ENCODE data around the gene SPINK13.
"Not testable (repeated sequence)": the region's sequence is repeated elsewhere in the genome, so short reads cannot be mapped to it uniquely, and the experiment has no call there.

Gene SPINK13

DNA sequence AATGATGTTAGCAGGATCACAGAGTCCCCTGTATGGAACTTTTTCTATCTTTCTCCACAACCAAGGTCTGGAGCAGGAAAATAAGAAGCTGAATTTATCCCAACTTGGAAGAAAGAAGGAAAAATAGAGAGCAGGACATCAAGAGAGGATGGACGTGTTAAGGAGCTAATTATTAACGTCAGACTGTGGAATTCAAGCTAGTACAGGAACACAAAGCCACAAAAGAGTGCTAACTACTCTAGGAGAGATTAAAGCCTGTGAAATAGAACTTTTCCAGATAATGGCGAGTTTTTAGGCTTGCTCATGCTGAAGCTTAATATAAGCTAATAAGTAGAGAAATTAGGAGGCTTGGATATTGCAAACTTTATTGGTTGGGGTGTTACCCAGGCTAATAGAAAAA, 632 bp upstream of the SPINK13 start:
- in situ Hi-C loops (cut with HindIII; ENCODE audit: low sequenced_read_pairs): no loop called here
- no peak for DNase-seq (ENCODE audit: low read depth, low spot score)
- H3K4me3 ChIP-seq (ENCODE audit: low read depth, low read length): no peak overlapping the region
- no peak for TF ChIP-seq CTCF (IDR thresholded peaks at IDR 0.05; ENCODE audit: low read depth, low read length)

DNA sequence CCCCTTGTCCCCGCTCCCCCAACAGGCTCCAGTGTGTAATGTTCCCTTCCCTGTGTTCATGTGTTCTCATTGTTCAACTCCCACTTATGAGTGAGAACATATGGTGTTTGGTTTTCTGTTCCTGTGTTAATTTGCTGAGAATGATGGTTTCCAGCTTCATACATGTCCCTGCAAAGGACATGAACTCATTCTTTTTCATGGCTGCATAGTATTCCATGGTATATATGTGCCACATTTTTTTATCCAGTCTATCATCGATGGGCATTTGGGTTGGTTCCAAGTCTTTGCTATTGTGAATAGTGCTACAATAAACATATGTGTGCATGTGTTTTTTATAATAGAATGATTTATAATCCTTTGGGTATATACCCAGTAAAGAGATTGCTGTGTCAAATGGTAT, 6.5 kb downstream of the SPINK13 start:
- H3K4me3 ChIP-seq (ENCODE audit: low read depth, low read length); DNase-seq (ENCODE audit: low read depth, low spot score); in situ Hi-C loops (cut with HindIII; ENCODE audit: low sequenced_read_pairs): not testable (repeated sequence)

- H3K4me3 ChIP-seq (ENCODE audit: low read depth, low read length); DNase-seq (ENCODE audit: low read depth, low spot score); in situ Hi-C loops (cut with HindIII; ENCODE audit: low sequenced_read_pairs): not testable (repeated sequence)
Observed at GRCh38 chr5:148280893-148281292, 12.3 kb downstream of the SPINK13 start.

GRCh38 chr5:148281336-148281735, 12.7 kb downstream of the SPINK13 start:
- in situ Hi-C loops (cut with HindIII; ENCODE audit: low sequenced_read_pairs); H3K4me3 ChIP-seq (ENCODE audit: low read depth, low read length); DNase-seq (ENCODE audit: low read depth, low spot score): not testable (repeated sequence)

- in situ Hi-C loops (cut with HindIII; ENCODE audit: low sequenced_read_pairs): no loop called here
- DNase-seq (ENCODE audit: low read depth, low spot score): peak; percentile 27
- peak; percentile 52 for TF ChIP-seq CTCF (IDR thresholded peaks at IDR 0.05; ENCODE audit: low read depth, low read length)
- no peak overlapping the region for H3K4me3 ChIP-seq (ENCODE audit: low read depth, low read length)
Observed at GRCh38 chr5:148290271-148291195, 21.9 kb downstream of the SPINK13 start.

GRCh38 chr5:148297731-148298130, 29.1 kb downstream of the SPINK13 start:
- no peak for TF ChIP-seq CTCF (IDR thresholded peaks at IDR 0.05; ENCODE audit: low read depth, low read length)
- no peak for DNase-seq (ENCODE audit: low read depth, low spot score)
- in situ Hi-C loops (cut with HindIII; ENCODE audit: low sequenced_read_pairs): no loop called here
- H3K4me3 ChIP-seq (ENCODE audit: low read depth, low read length): no peak overlapping the region

- DNase-seq (ENCODE audit: low read depth, low spot score): no peak
- H3K4me3 ChIP-seq (ENCODE audit: low read depth, low read length): no peak overlapping the region
- in situ Hi-C loops (cut with HindIII; ENCODE audit: low sequenced_read_pairs): no loop called here
- no peak for TF ChIP-seq CTCF (IDR thresholded peaks at IDR 0.05; ENCODE audit: low read depth, low read length)
Observed at GRCh38 chr5:148306446-148306845, 37.9 kb downstream of the SPINK13 start.

- no peak for DNase-seq (ENCODE audit: low read depth, low spot score)
- in situ Hi-C loops (cut with HindIII; ENCODE audit: low sequenced_read_pairs): no loop called here
- no peak overlapping the region for H3K4me3 ChIP-seq (ENCODE audit: low read depth, low read length)
- no peak for TF ChIP-seq CTCF (IDR thresholded peaks at IDR 0.05; ENCODE audit: low read depth, low read length)
Observed at GRCh38 chr5:148309019-148309418, 40.4 kb downstream of the SPINK13 start.

Data from astrocyte of the spinal cord (primary cell).